GM10847 (cell line): ENCODE measurements around the gene SPSB4.

Experiments
- POLR2A ChIP-seq: IDR thresholded peaks from 2 replicates; pipeline ENCODE4 v1.6.1; 2011; ENCODE audit not compliant: insufficient read length; ENCODE audit errors: extremely low read depth

Gene SPSB4

GRCh38 chr3:141181196-141181595 lies 130.0 kb downstream of the SPSB4 start:
- TF ChIP-seq POLR2A: no peak

- TF ChIP-seq POLR2A: no peak
Measured at GRCh38 chr3:141181819-141182218, 130.7 kb downstream of the SPSB4 start.

- TF ChIP-seq POLR2A: no peak
Measured at GRCh38 chr3:141183606-141184005, 132.5 kb downstream of the SPSB4 start.

GRCh38 chr3:141184430-141184829 lies 133.3 kb downstream of the SPSB4 start:
- TF ChIP-seq POLR2A: no peak

- TF ChIP-seq POLR2A: no peak
Measured at GRCh38 chr3:141191097-141191749, 140.1 kb downstream of the SPSB4 start.

- TF ChIP-seq POLR2A: no peak
Measured at GRCh38 chr3:141192345-141192744, 141.2 kb downstream of the SPSB4 start.

GRCh38 chr3:141193066-141193830 lies 142.1 kb downstream of the SPSB4 start:
- no peak for TF ChIP-seq POLR2A
